GM12801 (cell line): ENCODE measurements around the gene UIMC1.

ENCODE experiments used
- TF ChIP-seq, protein P1 (sequence below): IDR thresholded peaks from one replicate; pipeline ENCODE4 v1.5.1; 2011; ENCODE audit warnings: control low read depth; ENCODE audit not compliant: insufficient read length; ENCODE audit errors: extremely low read depth

UIMC1 gene

DNA sequence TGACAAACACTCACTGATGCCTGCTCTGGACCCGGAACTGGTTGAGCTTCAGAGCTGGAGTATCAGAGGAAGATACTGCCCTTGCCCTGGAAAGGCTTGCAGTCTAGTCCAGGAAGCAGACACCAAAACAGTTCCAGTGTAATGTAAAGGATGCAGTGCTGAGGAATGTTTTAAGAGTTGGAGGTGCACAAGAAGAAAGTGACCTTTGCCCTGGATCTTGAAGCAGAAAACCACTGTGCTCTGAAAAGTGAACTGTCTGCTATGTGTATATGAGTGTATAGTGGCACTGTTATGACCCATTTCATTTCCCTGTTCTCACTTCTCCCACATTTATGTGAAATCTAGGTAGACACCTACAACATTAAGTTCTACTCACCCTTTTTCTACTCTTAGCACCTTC is 18.0 kb upstream of the UIMC1 start:
- TF ChIP-seq, protein P1, sequence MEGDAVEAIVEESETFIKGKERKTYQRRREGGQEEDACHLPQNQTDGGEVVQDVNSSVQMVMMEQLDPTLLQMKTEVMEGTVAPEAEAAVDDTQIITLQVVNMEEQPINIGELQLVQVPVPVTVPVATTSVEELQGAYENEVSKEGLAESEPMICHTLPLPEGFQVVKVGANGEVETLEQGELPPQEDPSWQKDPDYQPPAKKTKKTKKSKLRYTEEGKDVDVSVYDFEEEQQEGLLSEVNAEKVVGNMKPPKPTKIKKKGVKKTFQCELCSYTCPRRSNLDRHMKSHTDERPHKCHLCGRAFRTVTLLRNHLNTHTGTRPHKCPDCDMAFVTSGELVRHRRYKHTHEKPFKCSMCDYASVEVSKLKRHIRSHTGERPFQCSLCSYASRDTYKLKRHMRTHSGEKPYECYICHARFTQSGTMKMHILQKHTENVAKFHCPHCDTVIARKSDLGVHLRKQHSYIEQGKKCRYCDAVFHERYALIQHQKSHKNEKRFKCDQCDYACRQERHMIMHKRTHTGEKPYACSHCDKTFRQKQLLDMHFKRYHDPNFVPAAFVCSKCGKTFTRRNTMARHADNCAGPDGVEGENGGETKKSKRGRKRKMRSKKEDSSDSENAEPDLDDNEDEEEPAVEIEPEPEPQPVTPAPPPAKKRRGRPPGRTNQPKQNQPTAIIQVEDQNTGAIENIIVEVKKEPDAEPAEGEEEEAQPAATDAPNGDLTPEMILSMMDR: no peak

DNA sequence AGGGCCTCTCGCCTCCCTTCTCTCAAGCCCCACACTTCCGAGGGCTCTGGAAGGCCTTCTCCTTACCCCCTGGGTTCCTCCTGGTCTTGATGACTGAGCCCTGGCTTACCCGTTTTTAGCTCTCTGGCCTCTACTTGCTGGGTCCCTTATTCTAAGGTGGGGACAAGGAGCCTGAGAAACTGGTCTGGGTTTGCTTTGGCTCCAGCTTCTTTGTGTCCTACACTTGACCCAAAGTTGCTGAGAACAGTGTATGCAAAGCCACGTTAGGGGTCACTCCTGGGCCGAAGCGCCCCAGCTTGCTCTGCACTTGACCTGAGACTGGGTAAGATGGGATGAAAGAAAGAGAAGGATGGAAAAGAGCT is 16.7 kb upstream of the UIMC1 start:
- TF ChIP-seq, protein P1: no peak

DNA sequence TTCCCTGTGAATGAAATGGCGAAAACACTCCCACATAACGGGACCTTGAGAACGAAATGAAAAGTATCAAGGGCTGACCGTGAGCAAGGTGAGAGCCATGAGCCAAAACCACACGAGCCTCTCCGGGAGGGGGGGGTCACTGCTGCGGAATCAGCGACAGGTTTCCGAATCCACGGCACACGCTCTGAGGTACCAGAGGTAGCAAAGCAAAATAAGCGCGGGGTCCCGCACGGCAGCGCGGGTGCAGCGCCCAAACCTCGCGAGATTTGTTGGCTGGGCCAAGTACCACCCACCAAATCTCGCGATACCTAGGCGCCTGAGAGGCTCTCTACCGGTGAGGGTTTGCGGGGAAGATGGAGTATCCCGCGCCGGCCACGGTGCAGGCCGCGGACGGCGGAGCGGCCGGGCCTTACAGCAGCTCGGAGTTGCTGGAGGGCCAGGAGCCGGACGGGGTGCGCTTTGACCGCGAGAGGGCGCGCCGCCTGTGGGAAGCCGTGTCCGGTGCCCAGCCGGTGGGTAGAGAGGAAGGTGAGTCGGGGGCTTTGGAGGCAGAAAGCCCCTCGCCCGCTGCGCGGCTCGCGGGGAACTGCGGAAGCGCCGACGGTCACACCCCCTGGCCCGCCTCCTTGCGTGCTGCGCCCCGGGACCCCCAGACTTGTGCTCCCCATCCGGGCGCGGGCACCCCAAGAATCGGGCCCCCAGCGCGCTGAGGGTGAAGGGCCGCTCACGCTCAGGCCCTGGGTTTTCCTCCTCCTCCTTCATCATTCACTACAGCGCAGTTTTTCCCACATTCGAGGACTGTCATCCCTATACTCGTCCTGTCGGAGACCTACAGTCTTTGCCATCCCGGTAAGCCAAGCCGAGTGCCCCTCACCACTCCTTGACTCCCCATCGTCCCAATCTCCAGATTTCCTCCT is 16.1 kb upstream of the UIMC1 start, which contains the start of gene ZNF346:
ZNF346 (plus strand) TSS at position 311 of the 917 bp plus-strand sequence; CDS start at position 354, 43 bp downstream.
- TF ChIP-seq, protein P1: no peak

DNA sequence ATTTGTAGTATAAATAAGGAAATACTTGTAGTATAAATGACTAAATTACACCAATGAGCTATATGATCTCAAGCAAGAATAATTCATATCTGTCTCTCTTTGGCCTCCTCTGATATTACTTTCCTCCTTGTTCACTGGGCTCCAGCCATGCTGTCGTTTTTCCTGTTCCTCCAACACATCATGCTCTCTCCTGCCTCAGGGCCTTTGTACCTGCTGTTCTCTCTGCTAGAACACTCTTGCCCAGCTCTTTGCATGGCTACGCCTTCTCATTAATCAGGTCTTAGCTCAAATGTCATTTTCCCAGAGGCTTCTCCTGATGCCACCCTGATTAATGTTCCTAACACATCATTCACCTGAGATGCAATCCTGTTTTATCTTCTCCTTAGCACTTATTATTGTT is 13.5 kb upstream of the UIMC1 start:
- TF ChIP-seq, protein P1: no peak

DNA sequence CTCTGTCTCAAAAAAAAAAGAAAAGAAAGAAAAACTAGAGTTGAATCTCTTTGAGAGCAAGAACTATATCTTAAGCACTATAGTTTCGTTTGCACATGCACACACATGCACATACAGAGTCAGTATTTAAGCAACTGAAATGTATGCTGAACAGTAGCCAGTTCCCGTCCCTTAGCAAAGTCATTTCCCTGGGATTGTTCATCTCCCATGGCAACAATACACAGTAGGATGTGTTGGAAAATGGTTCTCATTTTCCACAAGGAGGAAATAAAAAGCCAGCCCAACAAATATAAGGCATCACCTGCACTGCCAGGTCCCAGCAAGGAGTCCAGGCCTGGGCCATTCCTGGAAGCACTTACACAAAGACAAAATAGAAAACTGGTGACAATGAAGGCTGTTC is 11.8 kb upstream of the UIMC1 start:
- TF ChIP-seq, protein P1: no peak

DNA sequence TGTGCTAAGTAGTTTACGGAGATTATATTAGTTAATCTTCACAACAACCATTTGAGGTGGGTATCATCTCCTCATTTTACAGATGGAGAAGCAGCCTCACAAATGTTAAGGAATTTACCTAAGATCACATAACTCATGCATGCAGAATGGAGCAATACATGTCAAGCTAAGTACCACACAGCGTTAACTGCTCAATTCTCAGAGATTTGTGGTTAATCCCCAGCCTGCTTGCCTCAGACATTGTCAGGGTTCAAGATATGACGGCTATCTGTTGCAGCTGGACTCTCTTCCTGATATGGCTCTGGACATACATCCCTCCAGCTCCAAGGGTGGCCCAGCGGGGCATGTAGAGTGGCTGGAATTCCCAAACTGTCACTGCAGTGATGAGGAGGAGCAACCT is 8.6 kb upstream of the UIMC1 start:
- TF ChIP-seq, protein P1: no peak

DNA sequence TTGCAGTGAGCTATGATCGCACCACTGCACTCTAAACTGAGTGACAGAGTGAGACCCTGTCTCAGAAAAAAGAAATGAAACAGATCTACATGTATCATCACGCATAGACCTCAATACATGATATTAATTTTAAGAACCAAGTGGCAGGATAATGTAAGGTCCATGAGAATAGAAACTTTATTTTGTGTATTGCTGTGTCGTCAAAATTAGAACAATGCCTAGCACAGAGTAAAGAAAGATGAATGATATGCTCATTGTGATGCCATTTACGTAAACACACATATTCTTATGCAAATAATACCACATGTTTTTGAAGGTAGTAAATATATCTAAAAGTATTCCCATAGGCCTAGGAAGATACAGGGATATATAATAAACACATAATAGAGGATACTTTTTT is 3.6 kb upstream of the UIMC1 start:
- TF ChIP-seq, protein P1: no peak
